HG03159 (cell line): ENCODE results near the gene SPEM1.

Source experiments
- ATAC-seq: cut with Tn5 transposase; IDR thresholded peaks from one replicate; pipeline ENCODE4 v1.9.1; 2021; ENCODE audit warnings: mild to moderate bottlenecking, moderate library complexity; ENCODE audit not compliant: unreplicated experiment

SPEM1 gene

GRCh38 chr17:7439462-7440112 is 19.5 kb downstream of the SPEM1 start, which contains the start of gene FGF11:
Gene FGF11 (plus strand): TSS chr17:7439512. CDS start chr17:7439621, 109 bp downstream.
- ATAC-seq = no peak

GRCh38 chr17:7440113-7440833 is 20.1 kb downstream of the SPEM1 start:
- ATAC-seq = no peak

GRCh38 chr17:7440834-7441195 is 20.7 kb downstream of the SPEM1 start:
- no peak for ATAC-seq

GRCh38 chr17:7441266-7441665 is 21.1 kb downstream of the SPEM1 start:
- ATAC-seq = no peak

GRCh38 chr17:7442142-7442541 is 22.0 kb downstream of the SPEM1 start:
- no peak for ATAC-seq

GRCh38 chr17:7443499-7444485 is 23.7 kb downstream of the SPEM1 start:
- ATAC-seq = no peak

GRCh38 chr17:7444682-7445618 is 24.8 kb downstream of the SPEM1 start, which contains the start of gene CHRNB1:
Gene CHRNB1 (plus strand): TSS chr17:7445061. CDS start chr17:7445128, 67 bp downstream.
- ATAC-seq = no peak

GRCh38 chr17:7445619-7445968 is 25.5 kb downstream of the SPEM1 start:
- no peak for ATAC-seq

- no peak for ATAC-seq
Observed at GRCh38 chr17:7448461-7448860, 28.3 kb downstream of the SPEM1 start.

- ATAC-seq = no peak
Observed at GRCh38 chr17:7459961-7460545, 39.9 kb downstream of the SPEM1 start.

- ATAC-seq = no peak
Observed at GRCh38 chr17:7460850-7461660, 40.9 kb downstream of the SPEM1 start.

GRCh38 chr17:7462474-7463371 is 42.6 kb downstream of the SPEM1 start:
- no peak for ATAC-seq

- no peak for ATAC-seq
Observed at GRCh38 chr17:7463372-7463846, 43.3 kb downstream of the SPEM1 start.

GRCh38 chr17:7464081-7464480 is 44.0 kb downstream of the SPEM1 start:
- no peak for ATAC-seq

- no peak for ATAC-seq
Observed at GRCh38 chr17:7465597-7466275, 45.6 kb downstream of the SPEM1 start.

- ATAC-seq = no peak
Observed at GRCh38 chr17:7466318-7466638, 46.2 kb downstream of the SPEM1 start.

GRCh38 chr17:7466639-7467341 is 46.7 kb downstream of the SPEM1 start:
- no peak for ATAC-seq
